ENCODE results near the gene NR5A1. TPM values are rescaled to one million over a fixed set of nuclear protein-coding genes. Genes with fewer than 3 reads are reported as not detected.

The NR5A1 gene
- total RNA-seq (2014; rRNA removed; shearing (Covaris generic)): 0.54 and 0.55 TPM in 2 replicates

DNA sequence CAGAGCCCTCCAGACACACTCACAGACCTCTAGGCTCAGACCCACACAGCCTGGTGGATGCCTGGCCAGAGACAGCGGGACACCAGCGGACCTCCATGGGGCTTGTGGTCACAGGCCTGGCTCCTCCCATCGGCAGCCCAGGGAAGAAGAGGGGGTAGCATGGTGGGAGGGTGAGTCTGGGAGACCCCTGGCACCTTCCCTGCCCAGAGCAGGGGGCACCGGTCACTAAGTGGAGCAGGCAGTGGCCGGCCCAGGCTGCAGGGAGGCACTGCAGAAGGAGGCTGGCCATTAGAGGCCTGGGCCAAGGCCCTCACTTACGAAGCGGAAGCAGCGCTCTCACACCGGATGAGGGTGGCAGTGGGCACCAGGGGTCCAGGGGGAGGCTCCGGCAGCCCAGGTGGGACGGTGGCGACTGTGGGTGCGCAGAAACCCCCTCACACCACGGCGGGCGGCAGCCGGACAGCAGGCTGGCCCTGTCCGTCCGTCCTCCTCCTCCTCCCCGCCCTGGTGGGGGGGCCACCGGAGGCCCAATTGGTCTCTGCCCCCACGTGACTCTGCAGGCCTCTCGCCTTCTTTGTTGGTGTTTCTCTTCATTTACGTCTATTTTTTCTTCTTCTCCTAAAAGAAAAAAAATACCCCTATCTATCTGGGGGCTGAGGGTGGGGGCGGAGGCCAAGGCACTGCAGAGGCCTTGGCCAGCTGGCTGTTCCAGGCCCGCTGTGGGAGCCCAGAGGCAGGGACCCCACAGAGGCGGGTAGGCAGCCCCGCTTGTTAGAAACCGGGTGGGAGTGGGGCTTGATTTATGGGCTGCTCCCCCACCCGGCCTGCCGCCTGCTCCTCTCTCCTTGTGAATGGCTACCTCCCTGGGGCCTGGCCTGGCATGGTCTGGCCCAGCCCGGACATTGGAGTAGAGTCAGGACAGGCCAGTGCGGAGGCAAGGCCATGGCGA is at the start of gene NR5A1:
Gene NR5A1, minus strand, starts transcription at position 469 of the 949 bp plus-strand sequence. CDS start 4,004 bp downstream, outside the sequence.
- in situ Hi-C loops (cut with HindIII; ENCODE audit: low sequenced_read_pairs): no loop called here
- no peak for DNase-seq (ENCODE audit: low spot score)

GRCh38 chr9:124555043-124555442 is 47.8 kb upstream of the NR5A1 start:
- no peak for DNase-seq (ENCODE audit: low spot score)
- in situ Hi-C loops (cut with HindIII; ENCODE audit: low sequenced_read_pairs): loop anchor here (10.0 kb wide), 1 partner anchor 210 kb away; no protein-coding TSS in a partner anchor

DNA sequence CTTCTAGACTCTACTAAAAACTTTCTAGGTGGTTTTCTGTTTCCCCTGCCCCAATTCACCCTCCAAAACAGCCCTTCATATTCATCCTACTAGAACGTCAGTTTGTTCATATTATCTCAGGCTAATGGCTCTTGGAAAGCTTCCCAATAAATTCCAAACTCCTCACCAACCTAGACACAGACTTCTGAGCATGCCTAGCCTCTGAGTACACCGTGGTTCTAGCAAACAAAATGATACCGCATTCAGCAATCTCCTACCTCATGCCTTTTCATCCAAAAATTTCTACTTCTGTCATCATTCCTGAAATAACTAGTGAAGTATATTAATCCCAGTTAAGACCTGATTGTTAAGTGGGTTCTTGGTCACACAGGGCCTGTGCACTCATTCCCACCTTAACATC is 46.5 kb upstream of the NR5A1 start:
- DNase-seq (ENCODE audit: low spot score): no peak
- in situ Hi-C loops (cut with HindIII; ENCODE audit: low sequenced_read_pairs): loop anchor here (10.0 kb wide), 1 partner anchor 211 kb away; no protein-coding TSS in a partner anchor

GRCh38 chr9:124552273-124552605 is 45.0 kb upstream of the NR5A1 start:
- in situ Hi-C loops (cut with HindIII; ENCODE audit: low sequenced_read_pairs): loop anchor here (10.0 kb wide), 1 partner anchor 213 kb away; no protein-coding TSS in a partner anchor
- DNase-seq (ENCODE audit: low spot score): no peak

DNA sequence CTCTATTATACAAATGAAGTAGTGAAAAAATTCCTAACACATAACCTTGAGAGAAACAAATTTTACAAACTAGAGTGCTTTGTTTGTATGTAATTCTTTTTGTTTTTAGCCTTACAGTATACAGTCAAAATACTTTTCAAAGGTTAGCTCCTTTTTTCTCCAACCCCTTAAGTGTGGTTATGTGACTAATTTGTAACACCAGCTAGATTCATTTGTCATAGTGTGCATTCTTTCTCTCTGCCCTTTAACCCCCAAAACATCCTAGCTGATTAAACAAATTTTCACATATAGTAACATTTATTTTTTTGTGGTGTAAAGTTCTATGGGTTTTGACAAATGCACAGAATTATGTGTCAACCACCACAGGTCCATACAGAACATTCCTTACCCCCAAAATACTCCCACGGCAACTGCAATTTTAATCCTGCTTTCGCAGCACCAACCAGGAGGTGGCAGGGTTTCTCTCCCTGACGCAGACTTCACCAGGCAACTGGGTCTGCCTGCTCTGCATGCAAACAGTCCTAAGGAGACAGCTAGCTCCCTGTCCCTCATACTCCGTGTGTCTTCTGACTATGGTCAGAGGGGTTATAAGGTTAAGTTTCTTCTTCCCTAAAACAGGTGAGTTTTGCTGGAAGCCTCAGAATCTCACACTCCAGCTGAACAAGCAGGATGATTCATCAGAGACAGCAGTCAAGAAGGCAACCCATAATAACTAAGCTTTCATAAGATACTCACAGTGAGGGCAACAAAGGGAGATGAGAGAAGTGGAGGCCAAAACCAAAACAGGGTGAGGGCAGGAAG is 44.5 kb upstream of the NR5A1 start:
- DNase-seq (ENCODE audit: low spot score): peak; percentile 50
- in situ Hi-C loops (cut with HindIII; ENCODE audit: low sequenced_read_pairs): loop anchor here (10.0 kb wide), 1 partner anchor 213 kb away; no protein-coding TSS in a partner anchor

DNA sequence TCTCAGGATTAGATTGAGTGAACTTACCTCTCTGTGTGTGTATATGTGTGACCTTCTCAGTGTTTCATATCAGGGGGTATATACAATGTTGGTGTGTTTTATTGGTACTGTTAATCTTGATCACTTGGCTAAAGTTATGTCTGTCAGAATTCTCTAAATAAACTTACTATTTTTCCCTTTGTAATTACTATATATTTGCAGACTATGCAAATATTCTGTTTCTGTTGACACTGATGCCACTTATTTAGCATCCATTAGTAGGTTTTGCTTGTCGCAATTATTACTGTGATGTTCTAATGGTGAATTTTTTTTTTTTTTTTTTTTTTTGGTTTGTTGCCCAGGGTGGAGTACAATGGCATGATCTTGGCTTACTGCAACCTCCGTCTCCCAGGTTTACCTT is 42.9 kb upstream of the NR5A1 start:
- DNase-seq (ENCODE audit: low spot score): no peak
- in situ Hi-C loops (cut with HindIII; ENCODE audit: low sequenced_read_pairs): loop anchor here (10.0 kb wide), 1 partner anchor 215 kb away; no protein-coding TSS in a partner anchor

GRCh38 chr9:124549016-124549415 is 41.8 kb upstream of the NR5A1 start:
- in situ Hi-C loops (cut with HindIII; ENCODE audit: low sequenced_read_pairs): no loop called here

DNA sequence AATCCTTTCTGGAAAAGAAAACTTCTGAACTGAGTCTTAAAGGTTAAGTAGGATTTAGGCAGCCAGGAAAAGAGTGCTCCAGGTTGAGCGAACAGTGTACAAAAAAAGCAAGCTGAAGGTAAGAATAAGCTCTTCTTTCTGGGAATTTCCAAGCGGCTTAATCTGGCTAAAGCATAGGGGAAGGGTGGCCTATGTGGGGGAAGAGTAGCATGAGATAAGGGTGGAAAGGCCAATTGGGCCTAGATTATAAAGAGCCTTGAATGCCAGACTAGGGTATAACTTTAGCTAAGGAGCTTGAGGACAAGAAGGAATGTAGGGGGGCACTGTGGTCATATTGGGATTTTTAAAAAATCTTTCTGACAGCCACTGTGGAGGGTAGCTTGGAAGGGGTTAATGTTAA is 37.3 kb upstream of the NR5A1 start:
- no peak for DNase-seq (ENCODE audit: low spot score)
- in situ Hi-C loops (cut with HindIII; ENCODE audit: low sequenced_read_pairs): no loop called here

More at GRCh38 chr9:124549016-124549415, 41.8 kb upstream of the NR5A1 start:
- DNase-seq (ENCODE audit: low spot score): no peak

DNA sequence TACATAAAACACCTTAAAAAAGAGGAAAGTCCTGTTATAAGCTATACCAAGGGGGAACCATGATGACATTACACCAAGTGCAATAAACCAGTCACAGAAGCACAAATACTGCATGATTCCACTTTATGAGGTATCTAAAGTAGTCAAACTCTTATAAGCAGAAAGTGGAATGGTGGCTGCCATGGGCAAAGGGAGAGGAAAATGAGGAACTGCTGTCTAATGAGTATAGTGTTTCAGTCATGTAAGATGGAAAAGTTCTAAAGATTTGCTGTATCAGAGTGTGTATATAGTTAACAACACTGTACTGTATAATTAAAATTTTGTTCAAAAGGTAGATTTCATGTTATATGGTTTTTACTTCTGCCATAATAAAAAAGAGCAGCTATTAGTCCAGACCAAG is 34.6 kb upstream of the NR5A1 start:
- no peak for DNase-seq (ENCODE audit: low spot score)
- in situ Hi-C loops (cut with HindIII; ENCODE audit: low sequenced_read_pairs): no loop called here

- DNase-seq (ENCODE audit: low spot score): no peak
- in situ Hi-C loops (cut with HindIII; ENCODE audit: low sequenced_read_pairs): loop anchor here (5.0 kb wide), 1 partner anchor 56 kb away; no protein-coding TSS in a partner anchor
Measured at GRCh38 chr9:124537926-124538325, 30.7 kb upstream of the NR5A1 start.

GRCh38 chr9:124535846-124536245 is 28.6 kb upstream of the NR5A1 start:
- in situ Hi-C loops (cut with HindIII; ENCODE audit: low sequenced_read_pairs): loop anchor here (5.0 kb wide), 1 partner anchor 54 kb away; no protein-coding TSS in a partner anchor
- no peak for DNase-seq (ENCODE audit: low spot score)

DNA sequence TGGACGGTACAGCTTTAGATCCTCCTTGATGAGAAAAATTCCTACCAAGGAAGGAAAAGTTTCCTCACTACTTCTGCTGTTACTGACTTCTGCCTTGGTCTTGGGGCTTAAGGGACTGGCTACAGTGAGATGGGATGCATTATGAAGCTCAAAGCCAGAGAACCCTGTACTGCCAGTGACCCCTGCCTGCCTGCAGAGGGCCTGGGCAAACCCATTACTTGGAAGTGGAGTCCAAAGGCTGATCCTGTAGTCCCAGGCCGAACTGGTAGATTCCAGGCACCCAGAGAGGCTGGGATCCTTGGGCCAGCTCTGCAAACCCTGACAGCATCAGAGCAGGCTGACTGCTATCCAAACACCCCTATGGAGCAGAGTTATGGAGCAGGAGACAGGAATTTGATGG is 25.7 kb upstream of the NR5A1 start:
- in situ Hi-C loops (cut with HindIII; ENCODE audit: low sequenced_read_pairs): no loop called here
- no peak for DNase-seq (ENCODE audit: low spot score)

DNA sequence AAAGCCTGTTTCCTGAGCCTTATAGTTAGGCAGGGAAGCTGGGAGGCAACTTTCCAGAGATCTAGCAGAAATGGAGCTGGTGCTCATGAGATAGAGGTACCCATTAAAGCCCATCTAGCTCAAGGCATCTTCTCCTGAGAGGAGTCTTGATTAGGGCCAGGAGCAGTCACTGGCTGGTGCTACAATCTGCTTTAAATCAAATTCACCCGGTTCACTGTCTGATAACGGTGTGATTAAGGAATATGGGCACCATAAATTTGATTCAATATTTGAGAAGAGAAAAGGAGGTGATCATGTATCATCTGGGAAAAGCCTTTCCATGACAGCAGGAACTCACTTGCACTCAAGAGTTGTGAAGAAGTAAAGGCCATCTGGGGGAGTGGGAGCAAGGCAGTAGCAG is 23.9 kb upstream of the NR5A1 start:
- DNase-seq (ENCODE audit: low spot score): no peak
- in situ Hi-C loops (cut with HindIII; ENCODE audit: low sequenced_read_pairs): no loop called here

GRCh38 chr9:124530246-124530645 is 23.0 kb upstream of the NR5A1 start:
- no peak for DNase-seq (ENCODE audit: low spot score)
- in situ Hi-C loops (cut with HindIII; ENCODE audit: low sequenced_read_pairs): no loop called here

- no peak for DNase-seq (ENCODE audit: low spot score)
- in situ Hi-C loops (cut with HindIII; ENCODE audit: low sequenced_read_pairs): no loop called here
Measured at GRCh38 chr9:124527781-124528180, 20.6 kb upstream of the NR5A1 start.

- in situ Hi-C loops (cut with HindIII; ENCODE audit: low sequenced_read_pairs): no loop called here
- no peak for DNase-seq (ENCODE audit: low spot score)
Measured at GRCh38 chr9:124526174-124526573, 19.0 kb upstream of the NR5A1 start.

DNA sequence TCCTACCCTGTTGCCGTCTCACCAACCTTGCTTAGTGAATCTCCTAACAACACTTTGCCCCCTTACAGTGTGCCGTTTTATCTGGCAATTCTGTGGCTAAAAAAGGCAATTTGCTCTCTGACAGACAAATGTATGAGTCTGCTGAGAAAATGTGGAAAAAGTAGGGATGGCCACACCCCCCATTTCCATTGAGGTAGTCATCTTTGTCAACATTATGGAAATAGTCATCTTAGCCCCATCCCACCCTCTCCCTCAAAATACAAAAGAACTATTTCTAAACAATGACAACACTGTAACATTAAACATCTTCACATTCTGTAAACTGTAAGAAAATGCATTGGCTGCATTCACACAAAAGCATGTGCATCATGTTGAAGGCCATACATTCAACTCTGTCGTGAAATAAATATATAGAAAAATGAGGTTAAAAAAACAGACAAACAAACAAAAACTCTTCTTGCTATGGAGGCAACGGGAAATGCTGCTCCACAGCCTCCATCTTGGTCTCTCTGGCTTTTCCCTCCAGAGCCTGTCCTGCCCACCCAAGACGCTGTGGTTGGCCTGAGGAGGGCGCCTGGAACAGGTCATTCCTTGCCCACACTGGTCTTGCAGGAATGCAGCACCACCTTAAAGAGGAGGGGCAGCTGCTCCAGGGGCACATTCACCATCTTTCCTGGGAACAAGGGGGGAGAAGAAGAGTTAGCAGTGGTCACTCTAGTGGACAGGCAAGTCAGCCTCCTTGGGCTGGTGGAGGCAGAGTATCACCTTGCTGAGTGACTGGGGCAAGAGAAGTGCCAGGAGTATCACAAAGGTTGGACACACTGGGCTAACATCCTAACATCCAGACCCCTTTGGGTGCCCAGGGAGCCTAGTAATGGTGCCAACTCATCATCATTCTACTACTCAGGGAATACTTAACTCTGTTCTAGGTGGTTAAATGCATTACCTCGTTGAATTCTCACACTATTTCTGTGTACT is 15.2 kb upstream of the NR5A1 start:
- in situ Hi-C loops (cut with HindIII; ENCODE audit: low sequenced_read_pairs): no loop called here
- no peak for DNase-seq (ENCODE audit: low spot score)

DNA sequence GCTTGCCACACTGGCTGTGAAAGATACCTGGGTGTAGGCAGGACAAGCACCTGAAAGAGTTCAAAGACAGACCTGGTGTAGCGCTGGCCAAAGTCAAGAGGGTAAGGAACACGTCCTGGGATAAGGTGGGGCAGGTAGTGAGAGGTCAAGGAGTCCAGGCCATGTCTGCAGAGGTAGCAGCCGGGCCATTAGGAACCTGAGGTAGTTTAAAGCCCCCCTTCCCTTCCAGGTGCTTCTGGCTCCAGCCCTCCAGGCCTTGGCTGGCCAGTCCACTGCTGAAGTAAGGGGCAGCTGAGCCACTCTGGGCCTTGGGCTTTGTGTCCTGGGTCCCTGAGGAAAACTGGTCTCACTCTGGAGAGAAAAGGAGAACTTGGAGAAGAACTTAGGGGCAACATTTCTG is 13.9 kb upstream of the NR5A1 start:
- DNase-seq (ENCODE audit: low spot score): no peak

GRCh38 chr9:124520206-124520596 is 13.0 kb upstream of the NR5A1 start:
- in situ Hi-C loops (cut with HindIII; ENCODE audit: low sequenced_read_pairs): no loop called here
- DNase-seq (ENCODE audit: low spot score): no peak

More for the DNA sequence above, 13.9 kb upstream of the NR5A1 start:
- in situ Hi-C loops (cut with HindIII; ENCODE audit: low sequenced_read_pairs): no loop called here

Measured in G401 (cell line).